ENCODE data around the gene ZNF107.
A peak's percentile ranks its signal among the peaks of the same experiment; 100 is the strongest.

Gene ZNF107

DNA sequence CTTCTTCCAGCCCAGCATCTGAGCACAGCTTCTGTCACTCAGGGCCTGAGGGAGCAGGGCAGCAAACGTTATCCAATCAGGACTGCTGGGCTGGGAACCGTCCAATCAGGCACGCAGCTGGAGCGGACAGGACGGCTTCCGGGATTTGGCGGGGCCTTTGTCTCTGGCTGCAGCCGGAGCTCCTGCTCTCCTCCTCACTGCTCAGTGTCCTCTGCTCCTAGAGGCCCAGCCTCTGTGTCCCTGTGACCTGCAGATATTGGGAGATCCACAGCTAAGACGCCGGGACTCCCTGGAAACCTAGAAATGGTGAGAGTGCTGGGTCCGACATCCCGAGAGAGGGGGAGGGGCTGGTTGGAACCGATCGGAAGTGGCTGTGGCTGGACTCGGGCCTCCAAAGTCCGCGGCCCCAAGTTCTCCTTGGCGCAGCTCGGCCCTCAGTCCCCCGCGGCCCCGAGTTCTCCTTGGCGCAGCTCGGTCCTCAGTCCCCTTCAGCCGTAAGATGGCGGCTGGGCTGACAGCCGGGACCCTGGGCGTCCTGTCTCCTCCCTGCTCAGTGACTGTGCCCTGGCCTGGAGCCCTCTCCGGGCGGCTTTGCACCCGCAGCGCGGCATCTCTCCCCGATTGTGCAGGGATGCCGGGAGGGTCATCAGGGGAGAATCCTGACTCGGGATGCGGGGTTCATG lies at the start of gene ZNF107:
TSS of gene ZNF107 (plus strand) at position 154 of the 683 bp plus-strand sequence. CDS start at position 304, 150 bp downstream.
- peak; percentile 22 to 65 (median 65) for DNase-seq (ENCODE audit: low read depth in 2 of 3, low spot score in 2 of 3)

DNA sequence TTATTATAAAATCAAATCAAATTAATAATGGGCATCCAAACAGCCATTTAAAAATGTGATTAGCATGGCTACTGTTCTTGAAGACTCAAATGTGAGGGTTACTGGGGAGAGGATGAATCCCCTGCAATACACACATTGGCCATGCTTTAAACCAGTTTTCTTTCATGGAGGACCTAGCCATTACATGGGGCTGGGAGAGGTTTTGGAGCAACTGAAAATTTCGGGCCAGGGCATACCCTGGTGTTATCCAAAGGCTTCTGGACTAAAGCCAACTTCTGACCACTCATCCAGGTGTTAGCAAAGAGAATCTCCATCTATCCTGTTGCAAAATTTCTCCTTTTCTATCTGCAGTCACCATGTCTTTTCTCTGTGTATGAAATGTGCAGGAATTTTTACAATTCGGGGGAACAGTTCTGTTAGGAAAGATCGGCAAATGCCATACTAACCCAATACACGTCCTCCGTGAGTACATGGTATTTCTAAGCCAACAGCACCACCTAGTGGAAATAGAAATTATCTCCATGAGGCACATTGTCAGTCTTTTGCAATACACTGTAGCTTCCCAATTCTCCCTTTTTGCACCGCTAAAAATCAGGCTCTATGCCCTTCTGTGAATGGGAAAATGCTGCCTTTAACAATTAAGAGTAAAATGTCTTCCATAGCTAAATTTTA lies 47.0 kb upstream of the ZNF107 start:
- no peak for DNase-seq (ENCODE audit: low read depth in 2 of 3, low spot score in 2 of 3)

DNA sequence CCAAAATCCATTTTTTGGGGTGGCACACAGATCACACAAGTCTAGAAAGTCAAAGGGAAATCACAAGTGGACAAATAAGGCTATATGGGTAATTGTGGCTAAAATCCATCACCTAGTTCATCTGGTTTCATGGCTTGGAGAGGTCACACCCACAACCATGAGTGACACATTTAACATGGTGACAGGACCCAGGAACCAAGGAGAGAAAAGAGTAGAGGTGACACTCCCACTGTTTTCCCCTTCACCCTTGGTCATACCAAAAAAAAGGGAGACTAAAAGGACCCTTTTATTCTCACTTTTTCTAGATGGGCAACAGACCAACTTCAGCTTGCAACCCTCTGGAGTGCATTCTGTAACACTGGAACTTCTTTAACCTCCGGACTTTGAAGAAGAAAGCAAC lies 46.2 kb upstream of the ZNF107 start:
- no peak for DNase-seq (ENCODE audit: low read depth in 2 of 3, low spot score in 2 of 3)

DNA sequence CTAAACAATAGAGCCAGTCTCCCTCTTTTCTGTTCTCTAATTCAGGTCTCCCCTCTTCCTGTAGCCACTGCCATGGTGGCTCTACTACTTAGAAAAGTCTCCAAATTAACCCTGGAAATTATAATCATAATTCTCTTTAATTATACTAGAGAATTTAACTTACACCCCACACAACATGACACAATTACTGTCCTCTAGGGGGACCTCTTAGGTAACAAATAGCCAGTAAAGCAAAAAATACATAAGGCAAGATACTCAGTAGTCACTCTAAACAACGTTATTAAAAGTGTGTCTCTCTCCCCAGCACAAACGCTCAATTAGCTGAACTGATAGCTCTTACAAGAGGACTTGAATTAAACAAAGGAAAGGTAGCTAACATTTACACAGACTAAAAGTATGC lies 44.3 kb upstream of the ZNF107 start:
- DNase-seq (ENCODE audit: low read depth in 2 of 3, low spot score in 2 of 3), result no peak

DNA sequence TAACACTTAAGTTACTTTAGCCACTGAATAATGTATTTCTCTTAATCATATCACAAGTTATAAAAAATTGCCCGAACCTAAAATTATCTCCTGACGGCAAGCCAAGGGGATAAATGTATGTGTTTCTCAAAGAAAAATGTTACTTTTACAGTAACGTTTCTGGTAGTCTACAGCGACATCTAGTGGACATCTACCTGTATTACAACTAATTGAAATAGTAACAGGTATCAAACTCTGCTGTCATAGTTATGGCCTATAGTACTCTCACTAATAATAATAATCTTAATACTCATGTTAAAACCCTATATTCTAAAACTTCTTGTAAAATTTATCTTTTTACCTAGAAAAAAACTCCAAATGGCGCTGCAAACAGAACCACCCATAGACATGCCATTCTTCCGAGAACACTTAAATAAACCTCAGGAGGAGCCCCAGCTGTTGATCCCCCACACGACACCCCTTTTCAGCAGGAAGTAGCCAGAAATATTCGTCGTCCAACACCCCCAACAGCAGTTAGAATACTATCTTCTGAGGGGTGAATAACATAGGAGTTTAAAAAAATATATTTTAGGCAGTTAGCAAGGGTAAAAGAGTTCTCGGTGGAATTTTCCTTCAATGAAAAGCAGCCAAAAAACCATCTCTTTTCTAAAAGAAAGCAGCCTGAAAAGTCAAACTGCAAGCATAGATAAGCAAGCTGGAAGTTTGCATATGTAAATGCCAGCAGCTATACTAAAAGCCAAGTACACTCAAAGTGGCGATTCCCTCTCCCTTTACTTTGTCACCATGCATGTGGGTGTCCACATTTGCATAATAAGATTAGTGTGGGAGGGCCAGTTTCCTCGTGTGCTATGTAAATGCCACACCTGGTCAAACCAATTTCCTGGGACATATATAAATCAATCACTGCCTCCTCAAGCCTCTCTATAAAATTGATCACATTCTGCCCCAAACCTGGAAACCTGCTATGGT lies 40.5 kb upstream of the ZNF107 start:
- DNase-seq (ENCODE audit: low read depth in 2 of 3, low spot score in 2 of 3), result no peak

DNA sequence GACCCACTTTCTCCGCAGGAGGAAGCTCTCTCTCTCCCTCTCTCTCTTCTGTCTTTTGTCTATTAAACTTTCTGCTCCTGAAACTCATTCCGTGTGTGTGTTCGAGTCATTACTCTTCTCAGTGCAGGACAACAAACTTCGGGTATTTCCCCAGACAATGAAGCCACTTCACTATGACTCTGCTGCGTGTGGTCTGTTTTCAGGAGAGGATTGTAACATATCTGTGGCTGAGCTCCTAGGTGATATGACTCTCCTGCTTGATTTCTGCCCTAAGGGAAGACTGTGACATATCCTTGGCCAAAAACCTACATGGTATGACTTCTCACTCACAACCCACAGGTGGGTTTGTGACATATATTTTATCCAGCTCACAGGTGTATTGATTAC lies 39.9 kb upstream of the ZNF107 start:
- no peak for DNase-seq (ENCODE audit: low read depth in 2 of 3, low spot score in 2 of 3)

DNA sequence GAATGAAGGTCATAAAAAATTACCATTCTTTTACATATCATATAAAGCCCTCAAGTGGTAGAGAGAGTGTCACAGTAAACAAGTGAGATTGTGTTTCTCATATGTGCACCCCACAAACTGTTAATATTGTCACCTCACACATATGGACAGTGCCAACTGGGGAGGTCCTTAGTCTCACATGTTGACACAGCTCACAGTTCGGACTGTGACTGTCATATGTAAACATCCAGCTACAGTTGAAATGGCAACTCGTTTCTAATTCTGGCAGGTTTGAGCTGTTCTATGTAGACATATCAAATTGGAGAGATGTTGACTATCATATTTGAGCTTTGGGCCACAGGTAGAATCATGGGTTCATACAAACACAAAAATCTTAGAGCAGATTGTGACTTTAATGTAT lies 39.4 kb upstream of the ZNF107 start:
- DNase-seq (ENCODE audit: low read depth in 2 of 3, low spot score in 2 of 3), result no peak

DNA sequence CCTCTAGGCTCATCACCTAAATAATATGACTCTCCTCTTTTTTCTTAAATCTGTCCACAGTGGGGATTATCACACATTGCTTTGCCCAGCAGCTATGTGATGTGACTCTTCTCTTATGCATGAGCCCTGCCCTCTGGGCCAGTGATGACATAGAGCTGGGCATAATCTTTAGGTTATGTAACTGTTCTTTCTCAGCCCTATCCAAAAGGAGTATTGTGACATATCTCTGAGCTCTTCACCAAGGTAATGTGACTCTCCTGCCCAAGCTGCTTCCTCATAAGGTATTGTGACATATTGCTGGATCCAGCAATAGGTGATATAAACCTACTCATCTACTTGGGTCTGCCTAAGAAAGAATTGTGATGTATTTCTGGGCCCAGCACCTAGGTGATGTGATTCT lies 37.7 kb upstream of the ZNF107 start:
- DNase-seq (ENCODE audit: low read depth in 2 of 3, low spot score in 2 of 3), result no peak

DNA sequence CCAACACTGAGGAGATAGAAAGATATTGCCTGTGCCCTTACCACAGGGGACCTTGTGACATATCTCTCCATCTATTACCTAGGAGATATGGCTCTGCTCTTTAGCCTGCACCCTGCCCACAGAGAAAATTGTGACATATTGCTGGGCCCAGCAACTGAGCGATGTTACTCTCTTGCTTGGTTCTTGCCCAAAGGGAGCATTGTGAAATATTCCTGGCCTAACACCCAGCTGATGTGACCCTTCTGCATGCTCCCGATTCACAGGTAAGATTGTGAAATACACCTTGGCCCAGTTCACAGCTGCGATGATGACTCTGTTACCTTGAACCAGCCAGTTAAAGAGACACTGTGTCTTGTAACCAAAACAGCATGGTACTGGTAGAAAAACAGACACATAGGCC lies 37.2 kb upstream of the ZNF107 start:
- DNase-seq (ENCODE audit: low read depth in 2 of 3, low spot score in 2 of 3), result no peak

DNA sequence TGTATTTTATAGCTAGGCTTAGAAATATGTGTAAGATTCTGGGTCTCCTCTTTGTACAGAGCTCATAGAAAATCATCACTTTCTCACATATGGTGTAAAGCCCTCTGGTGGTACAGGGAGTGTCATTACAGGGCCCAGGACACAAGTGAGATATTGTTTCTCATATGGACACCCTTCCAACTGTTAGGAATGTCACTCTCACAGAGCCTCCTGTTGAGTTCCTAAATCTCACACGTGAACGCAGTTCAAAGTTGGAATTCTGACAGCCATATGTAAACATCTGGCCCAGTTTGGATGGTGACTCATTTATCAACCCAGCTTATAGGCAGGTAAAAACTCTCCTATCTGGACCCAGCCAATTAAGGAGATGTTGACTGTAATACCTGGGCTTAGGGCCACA lies 35.4 kb upstream of the ZNF107 start:
- DNase-seq (ENCODE audit: low read depth in 2 of 3, low spot score in 2 of 3), result no peak

DNA sequence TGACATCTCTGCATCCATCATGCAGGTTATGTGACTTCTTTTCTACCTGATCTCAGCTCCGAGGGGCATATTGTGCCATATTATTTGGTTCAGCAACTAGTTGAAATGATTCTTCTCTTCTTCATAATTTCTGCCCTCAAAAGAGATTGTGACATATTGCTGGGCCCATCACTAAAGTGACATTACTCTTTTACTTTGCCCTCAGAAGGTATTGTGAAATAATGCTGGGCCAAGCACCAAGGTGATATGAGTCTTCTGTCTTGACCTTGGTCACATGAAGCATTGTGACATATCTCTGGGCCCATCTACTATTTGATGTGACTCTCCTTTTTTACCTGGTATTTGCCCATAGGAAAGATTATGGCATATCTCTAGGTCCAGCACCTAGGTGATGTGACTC lies 33.9 kb upstream of the ZNF107 start:
- DNase-seq (ENCODE audit: low read depth in 2 of 3, low spot score in 2 of 3), result no peak

DNA sequence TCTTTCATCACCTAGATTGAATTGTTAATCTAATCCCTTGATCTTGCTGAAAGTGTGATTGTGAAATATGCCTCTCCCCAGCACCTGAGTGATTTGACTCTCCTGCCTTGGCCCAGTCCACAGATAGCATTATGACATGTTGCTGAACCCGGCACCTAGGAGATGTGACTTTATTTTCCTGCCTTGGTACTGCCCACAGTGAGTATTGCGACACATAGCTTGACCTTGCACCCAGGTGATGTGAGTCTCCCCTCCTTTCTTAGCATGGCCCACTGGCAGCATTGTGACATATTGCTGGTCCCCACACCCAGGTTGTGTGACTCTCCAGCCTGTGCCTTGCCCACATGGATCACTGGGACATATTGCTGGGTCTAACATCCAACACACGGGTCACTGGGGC lies 32.5 kb upstream of the ZNF107 start:
- DNase-seq (ENCODE audit: low read depth in 2 of 3, low spot score in 2 of 3), result no peak

DNA sequence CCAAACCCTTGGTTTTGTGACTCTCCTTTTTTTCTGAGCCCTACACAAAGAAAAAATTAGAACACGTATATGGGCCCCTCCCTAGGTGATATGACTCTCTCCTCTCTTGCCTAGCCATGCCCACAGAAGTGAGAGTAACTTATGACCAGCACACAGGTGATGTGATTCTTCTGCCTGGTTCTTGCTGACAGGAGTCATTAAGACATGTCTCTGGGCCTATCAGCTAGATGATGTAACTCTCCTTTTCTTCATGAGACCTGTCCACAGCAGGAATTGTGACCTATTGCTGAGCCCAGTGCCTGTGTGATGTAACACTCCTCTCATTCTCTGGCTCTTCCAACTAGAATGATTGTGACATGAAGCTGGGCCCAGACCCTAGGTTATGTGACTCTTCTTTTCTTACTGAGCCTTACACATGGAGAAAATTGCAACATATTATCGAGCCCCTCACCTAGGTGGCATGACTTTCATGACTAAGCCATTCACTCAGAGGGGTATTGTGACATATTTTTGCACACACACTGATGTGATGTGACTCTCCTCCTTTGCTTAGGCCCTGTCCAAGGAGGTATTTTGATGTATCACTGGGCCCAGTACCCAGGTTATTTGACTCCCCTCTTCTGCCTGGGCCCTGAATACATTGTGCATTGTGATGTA lies 31.4 kb upstream of the ZNF107 start:
- no peak for DNase-seq (ENCODE audit: low read depth in 2 of 3, low spot score in 2 of 3)

DNA sequence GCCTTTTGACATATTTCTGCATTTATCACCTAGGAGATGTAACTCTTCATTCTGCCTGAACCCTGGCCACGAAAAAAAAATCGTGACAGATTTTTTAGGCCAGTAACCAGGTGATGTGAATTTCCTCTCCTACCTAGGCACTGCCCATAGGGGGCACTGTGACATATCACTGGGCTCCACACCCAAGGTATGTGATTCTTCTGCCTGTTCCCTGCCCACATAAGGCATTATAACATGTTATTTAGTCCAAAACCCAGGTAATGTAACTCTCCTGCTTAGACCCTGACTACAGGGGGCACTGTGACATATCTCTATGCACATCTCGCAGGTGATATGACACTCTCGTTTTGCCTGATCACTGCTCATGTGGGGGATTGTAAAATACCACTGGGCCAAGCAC lies 29.5 kb upstream of the ZNF107 start:
- no peak for DNase-seq (ENCODE audit: low read depth in 2 of 3, low spot score in 2 of 3)

DNA sequence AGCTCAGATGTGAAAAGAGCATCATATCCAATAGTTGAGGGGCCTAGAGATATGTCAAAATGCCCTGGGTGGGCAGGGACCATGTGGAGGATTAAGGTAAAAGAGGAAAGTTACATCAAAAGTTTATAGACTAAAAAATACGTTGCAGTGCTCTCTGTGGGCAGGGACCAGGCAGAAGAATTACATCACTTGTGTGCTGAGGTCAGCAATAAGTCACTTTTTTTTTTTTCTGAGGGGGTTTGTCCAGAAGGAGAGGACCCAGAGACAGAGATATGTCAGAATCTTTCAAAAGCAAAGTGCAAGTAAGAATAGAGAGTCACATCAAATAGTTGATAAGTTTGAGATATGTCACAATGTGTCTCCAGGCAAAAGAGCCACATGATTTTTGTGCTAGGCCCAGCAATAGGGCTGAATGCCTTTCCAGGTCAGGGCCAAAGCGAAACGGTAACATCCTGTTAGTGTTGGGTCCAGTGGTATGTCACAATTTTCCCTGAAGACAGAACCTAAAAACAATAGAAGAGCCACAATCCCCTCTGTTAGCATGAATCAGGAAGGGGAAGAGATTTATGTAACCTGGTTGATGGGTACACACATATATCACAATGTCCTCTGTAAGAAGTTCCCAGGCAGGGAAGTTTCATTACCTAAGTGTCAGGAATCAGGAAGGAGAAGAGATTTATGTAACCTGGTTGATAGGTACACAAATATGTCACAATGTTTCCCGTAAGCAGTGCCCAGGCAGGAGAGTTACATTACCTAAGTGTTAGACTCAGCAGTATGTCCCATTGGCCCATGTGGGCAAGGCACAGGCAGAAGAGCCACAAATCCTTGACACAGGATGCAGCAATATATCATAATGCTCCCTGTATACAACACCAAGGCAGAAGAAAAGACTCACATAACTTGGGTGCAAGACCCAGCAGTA lies 28.1 kb upstream of the ZNF107 start:
- no peak for DNase-seq (ENCODE audit: low read depth in 2 of 3, low spot score in 2 of 3)

DNA sequence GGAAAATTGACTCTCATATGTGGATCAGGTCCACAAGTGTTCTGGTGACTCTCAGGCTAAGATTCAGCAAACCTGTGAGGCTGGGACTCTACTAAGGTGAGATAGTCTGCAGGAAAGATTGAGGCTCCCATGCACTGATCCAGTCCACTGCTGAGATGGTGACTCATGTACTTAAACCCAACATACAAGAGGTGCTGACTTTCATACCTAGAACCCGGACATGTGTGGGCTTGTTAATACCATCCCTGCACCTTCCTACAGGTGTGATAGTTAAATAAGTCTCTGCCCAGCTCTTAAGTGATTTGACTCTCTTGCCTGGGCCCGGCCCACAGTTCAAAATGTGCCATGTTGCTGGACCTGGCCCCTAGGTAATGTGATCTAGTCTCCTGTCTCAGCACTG lies 27.1 kb upstream of the ZNF107 start:
- no peak for DNase-seq (ENCODE audit: low read depth in 2 of 3, low spot score in 2 of 3)

DNA sequence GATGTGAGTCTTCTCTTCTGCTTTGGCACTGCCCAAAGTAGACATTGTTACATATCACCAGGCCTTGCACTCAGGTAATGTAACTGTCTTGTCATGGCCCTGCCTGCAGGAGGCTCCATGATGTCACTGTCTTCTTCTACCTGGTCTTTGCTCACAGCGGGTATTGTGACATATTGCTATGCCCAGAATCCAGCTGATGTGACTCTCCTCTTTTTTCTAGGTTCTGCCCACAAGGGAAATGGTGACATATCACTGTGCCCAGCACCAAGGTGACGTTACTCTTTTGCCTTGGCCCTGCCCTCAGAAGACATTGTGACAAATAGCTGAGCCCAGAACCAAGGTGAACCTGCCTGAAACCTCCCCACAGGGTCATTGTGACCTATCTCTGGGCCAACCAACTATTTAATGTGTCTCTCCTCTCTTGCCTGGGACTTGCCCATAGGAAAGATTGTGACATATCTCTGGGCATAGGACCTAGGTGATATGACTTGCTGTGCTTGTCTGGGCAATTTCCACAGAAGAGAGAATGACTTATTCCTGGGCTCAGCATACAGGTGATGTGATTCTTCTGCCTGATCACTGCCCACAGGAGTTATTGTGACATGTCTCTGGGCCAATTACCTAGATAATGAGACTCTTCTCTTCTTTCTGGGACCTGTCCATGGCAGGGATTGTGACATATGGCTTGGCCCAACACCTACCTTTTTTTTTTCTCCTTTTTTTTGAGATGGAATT lies 26.5 kb upstream of the ZNF107 start:
- DNase-seq (ENCODE audit: low read depth in 2 of 3, low spot score in 2 of 3), result no peak

DNA sequence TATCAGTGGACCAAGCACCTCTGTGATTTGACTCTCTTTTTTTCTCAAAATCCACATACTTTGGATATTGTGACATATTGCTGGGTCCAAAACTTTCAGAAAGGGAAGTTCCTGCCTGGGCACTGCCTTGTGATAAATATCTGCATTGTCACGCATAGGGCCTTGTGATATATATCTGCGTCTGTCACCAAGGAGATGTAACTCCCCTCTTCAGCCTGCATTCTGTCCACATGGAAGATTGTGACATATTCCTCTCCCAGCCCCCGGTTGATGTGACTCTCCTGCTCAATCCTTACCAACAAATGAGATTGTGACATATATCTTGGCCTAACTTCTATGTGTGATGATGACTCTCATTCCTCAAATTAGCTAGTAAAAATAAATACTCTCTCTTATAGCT lies 25.4 kb upstream of the ZNF107 start:
- DNase-seq (ENCODE audit: low read depth in 2 of 3, low spot score in 2 of 3), result no peak

DNA sequence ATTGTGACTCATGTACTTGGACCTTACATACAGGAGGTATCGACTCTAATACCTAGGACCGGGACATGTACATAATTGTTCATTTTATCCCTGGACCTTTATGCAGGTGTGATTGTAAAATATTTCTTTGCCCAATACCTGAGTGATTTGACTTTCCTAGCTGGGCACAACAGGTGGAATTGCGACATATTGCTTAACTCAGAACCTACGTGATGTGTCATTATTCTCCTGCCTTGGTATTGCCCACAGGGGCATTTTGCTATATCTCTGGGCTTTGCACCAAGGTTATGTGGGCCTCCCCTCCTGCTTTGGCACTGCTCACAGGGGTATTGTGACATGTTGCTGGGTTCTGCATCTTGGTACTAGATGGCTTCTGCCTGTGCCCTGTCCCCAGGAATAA lies 23.9 kb upstream of the ZNF107 start:
- DNase-seq (ENCODE audit: low read depth in 2 of 3, low spot score in 2 of 3), result no peak

DNA sequence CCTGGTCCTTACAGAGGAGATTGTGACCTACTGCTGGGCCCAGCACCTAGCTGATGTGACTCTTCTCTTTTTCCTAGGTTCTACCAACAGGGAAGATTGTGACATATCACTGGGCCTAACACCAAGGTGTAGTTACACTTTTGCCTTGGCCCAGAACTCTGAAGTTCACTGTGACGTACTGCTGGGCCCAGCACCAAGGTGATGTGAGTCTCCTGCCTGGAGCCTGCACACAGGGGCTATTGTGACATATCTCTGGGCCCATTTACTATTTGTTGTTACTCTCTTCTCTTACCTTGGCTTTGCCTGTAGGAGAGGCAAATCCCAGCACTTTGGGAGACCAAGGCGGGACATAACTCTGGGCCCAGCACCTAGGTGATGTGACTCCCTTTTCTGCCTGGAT lies 23.1 kb upstream of the ZNF107 start:
- DNase-seq (ENCODE audit: low read depth in 2 of 3, low spot score in 2 of 3), result no peak
